WTC11 (cell line): ENCODE data around the gene DCAF6.

Experiments
- ATF1 ChIP-seq: sonication (generic); formaldehyde crosslinking; IDR thresholded peaks from 2 replicates; pipeline ENCODE4 v1.8.1; 2023; ENCODE audit warnings: mild to moderate bottlenecking, moderate library complexity, missing genetic modification reagents
- ESRRA ChIP-seq: sonication (generic); formaldehyde crosslinking; IDR thresholded peaks from 2 replicates; pipeline ENCODE4 v1.8.1; 2022; ENCODE audit warnings: mild to moderate bottlenecking, missing genetic modification reagents, borderline replicate concordance
- ETV6 ChIP-seq: sonication (generic); formaldehyde crosslinking; IDR thresholded peaks from 2 replicates; pipeline ENCODE4 v1.8.1; 2022; ENCODE audit warnings: mild to moderate bottlenecking, missing genetic modification reagents
- JUN ChIP-seq: sonication (generic); formaldehyde crosslinking; IDR thresholded peaks from 2 replicates; pipeline ENCODE4 v1.8.0; 2023; ENCODE audit warnings: mild to moderate bottlenecking, missing genetic modification reagents
- ZNF121 ChIP-seq: sonication (generic); formaldehyde crosslinking; IDR thresholded peaks from 2 replicates; pipeline ENCODE4 v1.8.0; 2023; ENCODE audit warnings: missing genetic modification reagents
- ZNF232 ChIP-seq: sonication (generic); formaldehyde crosslinking; IDR thresholded peaks from 2 replicates; pipeline ENCODE4 v1.8.0; 2022; ENCODE audit warnings: mild to moderate bottlenecking, missing genetic modification reagents
- ZNF416 ChIP-seq: fragments of 250-450 bp; sonication (Bioruptor Pico); IDR thresholded peaks from 2 replicates; pipeline ENCODE4 v1.9.0; 2021; ENCODE audit warnings: mild to moderate bottlenecking, inconsistent platforms
- TF ChIP-seq, protein P1 (sequence below): fragments of 200-600 bp; IDR thresholded peaks from 2 replicates; pipeline ENCODE4 v1.8.0; 2022; ENCODE audit warnings: antibody characterized with exemption
- TF ChIP-seq, protein P2 (sequence below): sonication (generic); formaldehyde crosslinking; IDR thresholded peaks from 2 replicates; pipeline ENCODE4 v1.8.0; 2023; ENCODE audit warnings: mild to moderate bottlenecking, missing genetic modification reagents

DNA sequence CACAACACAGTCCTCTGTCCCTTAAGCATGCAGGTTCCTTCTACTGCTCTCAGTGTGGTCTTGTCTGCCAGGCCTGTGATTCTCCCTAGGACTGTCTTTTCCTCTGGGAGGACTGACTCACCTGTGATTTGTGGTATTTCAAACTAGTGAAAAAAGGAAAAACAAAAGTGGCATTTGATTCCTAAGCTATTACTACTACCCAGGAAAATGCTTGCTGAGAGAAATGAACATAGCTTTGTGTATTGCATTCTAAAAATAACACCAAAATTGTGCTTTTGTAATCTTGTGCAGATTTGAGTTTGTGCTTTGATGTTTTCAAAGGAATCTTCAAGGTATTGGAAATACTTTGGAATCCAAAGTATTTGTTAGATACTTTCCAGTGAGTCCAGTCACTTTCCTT, 143.3 kb downstream of the DCAF6 start:
- TF ChIP-seq ZNF232 (CRISPR knock-in tag) (no peak), JUN (no peak), ZNF416 (no peak), ATF1 (CRISPR knock-in tag) (no peak), ZNF121 (no peak), ETV6 (CRISPR knock-in tag) (no peak), ESRRA (CRISPR knock-in tag) (no peak)
- TF ChIP-seq, protein P1, sequence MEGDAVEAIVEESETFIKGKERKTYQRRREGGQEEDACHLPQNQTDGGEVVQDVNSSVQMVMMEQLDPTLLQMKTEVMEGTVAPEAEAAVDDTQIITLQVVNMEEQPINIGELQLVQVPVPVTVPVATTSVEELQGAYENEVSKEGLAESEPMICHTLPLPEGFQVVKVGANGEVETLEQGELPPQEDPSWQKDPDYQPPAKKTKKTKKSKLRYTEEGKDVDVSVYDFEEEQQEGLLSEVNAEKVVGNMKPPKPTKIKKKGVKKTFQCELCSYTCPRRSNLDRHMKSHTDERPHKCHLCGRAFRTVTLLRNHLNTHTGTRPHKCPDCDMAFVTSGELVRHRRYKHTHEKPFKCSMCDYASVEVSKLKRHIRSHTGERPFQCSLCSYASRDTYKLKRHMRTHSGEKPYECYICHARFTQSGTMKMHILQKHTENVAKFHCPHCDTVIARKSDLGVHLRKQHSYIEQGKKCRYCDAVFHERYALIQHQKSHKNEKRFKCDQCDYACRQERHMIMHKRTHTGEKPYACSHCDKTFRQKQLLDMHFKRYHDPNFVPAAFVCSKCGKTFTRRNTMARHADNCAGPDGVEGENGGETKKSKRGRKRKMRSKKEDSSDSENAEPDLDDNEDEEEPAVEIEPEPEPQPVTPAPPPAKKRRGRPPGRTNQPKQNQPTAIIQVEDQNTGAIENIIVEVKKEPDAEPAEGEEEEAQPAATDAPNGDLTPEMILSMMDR = no peak
- TF ChIP-seq, protein P2, sequence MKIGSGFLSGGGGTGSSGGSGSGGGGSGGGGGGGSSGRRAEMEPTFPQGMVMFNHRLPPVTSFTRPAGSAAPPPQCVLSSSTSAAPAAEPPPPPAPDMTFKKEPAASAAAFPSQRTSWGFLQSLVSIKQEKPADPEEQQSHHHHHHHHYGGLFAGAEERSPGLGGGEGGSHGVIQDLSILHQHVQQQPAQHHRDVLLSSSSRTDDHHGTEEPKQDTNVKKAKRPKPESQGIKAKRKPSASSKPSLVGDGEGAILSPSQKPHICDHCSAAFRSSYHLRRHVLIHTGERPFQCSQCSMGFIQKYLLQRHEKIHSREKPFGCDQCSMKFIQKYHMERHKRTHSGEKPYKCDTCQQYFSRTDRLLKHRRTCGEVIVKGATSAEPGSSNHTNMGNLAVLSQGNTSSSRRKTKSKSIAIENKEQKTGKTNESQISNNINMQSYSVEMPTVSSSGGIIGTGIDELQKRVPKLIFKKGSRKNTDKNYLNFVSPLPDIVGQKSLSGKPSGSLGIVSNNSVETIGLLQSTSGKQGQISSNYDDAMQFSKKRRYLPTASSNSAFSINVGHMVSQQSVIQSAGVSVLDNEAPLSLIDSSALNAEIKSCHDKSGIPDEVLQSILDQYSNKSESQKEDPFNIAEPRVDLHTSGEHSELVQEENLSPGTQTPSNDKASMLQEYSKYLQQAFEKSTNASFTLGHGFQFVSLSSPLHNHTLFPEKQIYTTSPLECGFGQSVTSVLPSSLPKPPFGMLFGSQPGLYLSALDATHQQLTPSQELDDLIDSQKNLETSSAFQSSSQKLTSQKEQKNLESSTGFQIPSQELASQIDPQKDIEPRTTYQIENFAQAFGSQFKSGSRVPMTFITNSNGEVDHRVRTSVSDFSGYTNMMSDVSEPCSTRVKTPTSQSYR = no peak
